BE2C (cell line): ENCODE results near the gene DOCK11.
"Not testable (repeated sequence)": the region's sequence is repeated elsewhere in the genome, so short reads cannot be mapped to it uniquely, and the experiment has no call there.

Experiments
- DNase-seq: peaks from one replicate; pipeline ENCODE4 v3.0.0-alpha.2; 2020
- H3K27me3 ChIP-seq: fragments of 250-450 bp; sonication (Bioruptor Pico); 2 replicates; pipeline ENCODE4 v1.5.1; 2020; ENCODE audit warnings: mild to moderate bottlenecking
- H3K36me3 ChIP-seq: fragments of 250-450 bp; sonication (Bioruptor Pico); 2 replicates; pipeline ENCODE4 v1.5.1; 2020; ENCODE audit warnings: mild to moderate bottlenecking
- H3K4me1 ChIP-seq: fragments of 250-450 bp; sonication (Bioruptor Pico); 2 replicates; pipeline ENCODE4 v1.5.1; 2020
- H3K4me3 ChIP-seq: 2 replicates; pipeline ENCODE4 v1.5.1; 2011; ENCODE audit warnings: low read depth, low read length
- H3K9me3 ChIP-seq: fragments of 250-450 bp; sonication (Bioruptor Pico); 2 replicates; pipeline ENCODE4 v1.5.1; 2020
- TF ChIP-seq, protein P1 (sequence below): IDR thresholded peaks from 2 replicates; pipeline ENCODE4 v1.5.1; 2012; ENCODE audit warnings: mild to moderate bottlenecking, low read depth, low read length

DOCK11 gene

GRCh38 chrX:118569676-118570075 is 74.1 kb downstream of the DOCK11 start:
- H3K4me3 ChIP-seq: no peak overlapping the region
- H3K4me1 ChIP-seq: no peaks in the 10 kb centered on the region
- no peaks in the 10 kb centered on the region for H3K36me3 ChIP-seq
- H3K27me3 ChIP-seq: no peaks in the 10 kb centered on the region
- DNase-seq: no peak
- no peaks in the 10 kb centered on the region for H3K9me3 ChIP-seq
- TF ChIP-seq, protein P1, sequence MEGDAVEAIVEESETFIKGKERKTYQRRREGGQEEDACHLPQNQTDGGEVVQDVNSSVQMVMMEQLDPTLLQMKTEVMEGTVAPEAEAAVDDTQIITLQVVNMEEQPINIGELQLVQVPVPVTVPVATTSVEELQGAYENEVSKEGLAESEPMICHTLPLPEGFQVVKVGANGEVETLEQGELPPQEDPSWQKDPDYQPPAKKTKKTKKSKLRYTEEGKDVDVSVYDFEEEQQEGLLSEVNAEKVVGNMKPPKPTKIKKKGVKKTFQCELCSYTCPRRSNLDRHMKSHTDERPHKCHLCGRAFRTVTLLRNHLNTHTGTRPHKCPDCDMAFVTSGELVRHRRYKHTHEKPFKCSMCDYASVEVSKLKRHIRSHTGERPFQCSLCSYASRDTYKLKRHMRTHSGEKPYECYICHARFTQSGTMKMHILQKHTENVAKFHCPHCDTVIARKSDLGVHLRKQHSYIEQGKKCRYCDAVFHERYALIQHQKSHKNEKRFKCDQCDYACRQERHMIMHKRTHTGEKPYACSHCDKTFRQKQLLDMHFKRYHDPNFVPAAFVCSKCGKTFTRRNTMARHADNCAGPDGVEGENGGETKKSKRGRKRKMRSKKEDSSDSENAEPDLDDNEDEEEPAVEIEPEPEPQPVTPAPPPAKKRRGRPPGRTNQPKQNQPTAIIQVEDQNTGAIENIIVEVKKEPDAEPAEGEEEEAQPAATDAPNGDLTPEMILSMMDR: no peak

DNA sequence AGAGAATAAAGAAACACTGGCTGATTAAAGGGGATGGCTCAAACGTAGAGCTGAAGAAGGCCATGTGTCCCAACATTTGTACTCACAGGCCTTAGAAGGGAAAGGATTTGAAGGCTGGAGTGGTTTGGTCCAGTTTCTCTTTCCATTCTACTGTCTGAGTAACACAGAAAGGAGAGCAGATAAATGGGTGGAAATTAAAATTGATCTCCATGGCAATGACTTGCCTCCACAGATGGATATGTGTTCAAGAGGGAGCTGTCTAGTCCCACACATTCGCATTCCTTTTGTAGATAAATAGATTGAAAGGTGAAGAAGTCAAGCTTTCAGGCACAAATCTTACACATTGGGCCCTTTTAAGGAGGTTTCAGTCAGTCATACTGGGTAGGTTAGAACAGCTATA is 74.6 kb downstream of the DOCK11 start:
- Histone ChIP-seq H3K9me3 (no peaks in the 10 kb centered on the region), H3K4me3 (no peak overlapping the region), H3K4me1 (no peaks in the 10 kb centered on the region), H3K27me3 (no peaks in the 10 kb centered on the region), H3K36me3 (no peaks in the 10 kb centered on the region)
- no peak for DNase-seq
- TF ChIP-seq, protein P1: no peak

- TF ChIP-seq, protein P1: no peak
- Histone ChIP-seq H3K4me1 (no peaks in the 10 kb centered on the region), H3K27me3 (no peaks in the 10 kb centered on the region), H3K4me3 (no peak overlapping the region), H3K36me3 (no peaks in the 10 kb centered on the region), H3K9me3 (no peaks in the 10 kb centered on the region)
- DNase-seq: no peak
Observed at GRCh38 chrX:118571836-118572235, 76.2 kb downstream of the DOCK11 start.

DNA sequence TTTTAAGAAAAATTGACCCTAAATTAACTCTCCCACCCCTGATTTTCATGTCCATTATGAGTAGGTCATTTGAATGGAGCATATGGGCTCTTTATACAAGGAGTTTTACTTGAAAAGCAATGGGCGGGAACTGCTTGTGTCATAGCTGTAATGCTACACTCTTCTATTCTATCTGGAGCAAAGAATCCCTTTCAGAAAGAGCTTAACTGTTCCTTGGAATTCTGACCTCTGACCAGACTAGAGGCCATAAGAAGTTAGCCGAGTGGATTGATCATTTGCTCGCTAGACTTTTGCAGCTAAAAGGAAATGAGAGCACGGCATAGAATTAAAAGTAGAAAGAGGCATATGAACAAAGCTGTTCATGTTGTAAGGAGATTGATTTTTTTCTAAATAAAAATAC is 79.1 kb downstream of the DOCK11 start:
- no peaks in the 10 kb centered on the region for H3K27me3 ChIP-seq
- no peak for DNase-seq
- no peaks in the 10 kb centered on the region for H3K9me3 ChIP-seq
- no peak overlapping the region for H3K4me3 ChIP-seq
- H3K36me3 ChIP-seq: no peaks in the 10 kb centered on the region
- TF ChIP-seq, protein P1: no peak
- no peaks in the 10 kb centered on the region for H3K4me1 ChIP-seq

DNA sequence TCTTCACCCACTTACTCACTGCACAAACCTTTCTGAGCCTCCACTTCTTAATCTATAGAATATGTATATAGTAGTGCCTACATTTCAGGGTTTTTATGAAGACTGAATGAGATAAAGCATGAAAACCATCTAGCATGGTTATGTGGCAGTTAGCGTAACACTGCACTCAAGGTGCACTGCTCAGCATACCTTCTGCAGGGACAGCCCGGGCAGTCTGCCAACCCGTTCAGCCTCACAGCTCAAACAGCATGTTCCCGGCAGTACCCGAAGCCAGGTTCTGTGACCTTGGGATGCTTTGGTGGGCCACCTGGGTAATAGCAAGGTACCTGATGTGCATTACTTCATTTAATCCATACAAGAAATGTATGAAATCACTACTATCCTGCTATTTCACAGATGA is 81.4 kb downstream of the DOCK11 start:
- H3K9me3 ChIP-seq: no peaks in the 10 kb centered on the region
- DNase-seq: peak; percentile 69
- no peaks in the 10 kb centered on the region for H3K36me3 ChIP-seq
- H3K4me3 ChIP-seq: no peak overlapping the region
- H3K4me1 ChIP-seq: no peaks in the 10 kb centered on the region
- no peaks in the 10 kb centered on the region for H3K27me3 ChIP-seq
- TF ChIP-seq, protein P1: no peak

DNA sequence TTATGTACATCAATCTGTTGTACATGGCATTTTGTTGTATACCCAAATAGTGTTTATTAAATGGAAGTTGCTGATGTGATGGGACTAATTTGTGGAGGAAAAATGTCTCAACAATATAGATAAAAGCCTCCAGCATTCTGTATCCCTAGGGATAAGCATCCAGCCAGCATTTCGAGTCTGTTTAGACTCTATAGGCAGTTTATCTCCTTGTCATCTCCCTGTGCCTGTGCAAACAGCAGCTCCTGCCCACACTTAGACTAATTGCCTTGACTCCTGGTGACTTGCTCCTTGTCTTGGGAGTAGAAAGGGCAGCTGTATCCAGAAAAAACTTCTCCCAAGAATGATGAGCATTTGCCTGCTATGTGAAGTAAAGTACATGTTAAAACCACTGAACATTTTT is 83.8 kb downstream of the DOCK11 start:
- DNase-seq: peak; percentile 28
- TF ChIP-seq, protein P1: no peak

GRCh38 chrX:118582926-118583325 is 87.3 kb downstream of the DOCK11 start:
- H3K36me3 ChIP-seq, H3K4me3 ChIP-seq, DNase-seq: not testable (repeated sequence)

More for the DNA sequence above, 83.8 kb downstream of the DOCK11 start:
- H3K27me3 ChIP-seq: no peaks in the 10 kb centered on the region
- no peaks in the 10 kb centered on the region for H3K4me1 ChIP-seq
- H3K4me3 ChIP-seq: no peak overlapping the region
- no peaks in the 10 kb centered on the region for H3K36me3 ChIP-seq
- no peaks in the 10 kb centered on the region for H3K9me3 ChIP-seq

More at GRCh38 chrX:118582926-118583325, 87.3 kb downstream of the DOCK11 start:
- not testable (repeated sequence) for H3K4me1 ChIP-seq, H3K9me3 ChIP-seq, H3K27me3 ChIP-seq
